H9 (cell line): Measurements from ENCODE around the gene LEMD1. TPM values are rescaled to one million over a fixed set of nuclear protein-coding genes. Genes with fewer than 3 reads are reported as not detected.

Experiments used
- DNase-seq: peaks from one replicate; pipeline ENCODE4 v3.0.0-alpha.2; 2017
- H2AFZ ChIP-seq: one replicate; pipeline ENCODE4 v1.6.1; 2013; ENCODE audit warnings: mild to moderate bottlenecking, low read length, control low read depth, moderate library complexity
- H2AK5ac ChIP-seq: 2 replicates; pipeline ENCODE4 v1.6.1; 2013; ENCODE audit warnings: low read length, control low read depth, mixed read lengths; ENCODE audit not compliant: insufficient read length
- H2BK120ac ChIP-seq: one replicate; pipeline ENCODE4 v1.6.1; 2013; ENCODE audit warnings: low read depth, mild to moderate bottlenecking, low read length, control low read depth, inconsistent platforms; ENCODE audit not compliant: poor library complexity, severe bottlenecking
- H2BK12ac ChIP-seq: 2 replicates; pipeline ENCODE4 v1.6.1; 2013; ENCODE audit warnings: low read length, control low read depth, mixed read lengths, low read depth; ENCODE audit not compliant: insufficient read length
- H2BK15ac ChIP-seq: 2 replicates; pipeline ENCODE4 v1.6.1; 2013; ENCODE audit warnings: low read depth, low read length, control low read depth
- H2BK20ac ChIP-seq: one replicate; pipeline ENCODE4 v1.6.1; 2013; ENCODE audit warnings: low read depth, mild to moderate bottlenecking, low read length, control low read depth, inconsistent platforms; ENCODE audit not compliant: poor library complexity, severe bottlenecking
- H2BK5ac ChIP-seq: 2 replicates; pipeline ENCODE4 v1.6.1; 2013; ENCODE audit warnings: low read length, control low read depth, mixed read lengths; ENCODE audit not compliant: insufficient read length
- H3K14ac ChIP-seq: 2 replicates; pipeline ENCODE4 v1.6.1; 2013; ENCODE audit warnings: low read length, control low read depth; ENCODE audit not compliant: insufficient read depth
- H3K18ac ChIP-seq: 2 replicates; pipeline ENCODE4 v1.6.1; 2013; ENCODE audit warnings: low read depth, mild to moderate bottlenecking, mixed read lengths, low read length, control low read depth; ENCODE audit not compliant: insufficient read length
- H3K23ac ChIP-seq: 2 replicates; pipeline ENCODE4 v1.6.1; 2013; ENCODE audit warnings: low read length, control low read depth, mixed read lengths, low read depth; ENCODE audit not compliant: insufficient read length
- H3K23me2 ChIP-seq: 2 replicates; pipeline ENCODE4 v1.6.1; 2013; ENCODE audit warnings: low read depth, mild to moderate bottlenecking, mixed read lengths, low read length, control low read depth; ENCODE audit not compliant: insufficient read length, poor library complexity, severe bottlenecking
- H3K27ac ChIP-seq: 2 replicates; pipeline ENCODE4 v1.5.1; 2013; ENCODE audit warnings: low read length, control low read depth, mixed read lengths, low read depth; ENCODE audit not compliant: insufficient read length
- H3K27me3 ChIP-seq: 2 replicates; pipeline ENCODE4 v1.6.1; 2013; ENCODE audit warnings: low read length, control low read depth, inconsistent platforms; ENCODE audit not compliant: insufficient read depth
- H3K4ac ChIP-seq: 2 replicates; pipeline ENCODE4 v1.6.1; 2013; ENCODE audit warnings: low read depth, mild to moderate bottlenecking, control low read depth, inconsistent platforms, low read length, moderate library complexity
- H3K4me1 ChIP-seq: 2 replicates; pipeline ENCODE4 v1.6.1; 2013; ENCODE audit warnings: low read length, control low read depth, inconsistent platforms; ENCODE audit not compliant: insufficient read depth
- H3K4me2 ChIP-seq: 2 replicates; pipeline ENCODE4 v1.6.1; 2013; ENCODE audit warnings: low read length, control low read depth, mixed read lengths; ENCODE audit not compliant: insufficient read length, insufficient read depth
- H3K56ac ChIP-seq: 2 replicates; pipeline ENCODE4 v1.6.1; 2013; ENCODE audit warnings: low read depth, mild to moderate bottlenecking, mixed read lengths, low read length, control low read depth; ENCODE audit not compliant: insufficient read length
- H3K79me1 ChIP-seq: 2 replicates; pipeline ENCODE4 v1.6.1; 2013; ENCODE audit warnings: low read depth, mild to moderate bottlenecking, moderate library complexity, low read length, control low read depth, inconsistent platforms; ENCODE audit not compliant: insufficient read depth, poor library complexity, severe bottlenecking
- H3K79me2 ChIP-seq: 2 replicates; pipeline ENCODE4 v1.6.1; 2013; ENCODE audit warnings: low read length, control low read depth, inconsistent platforms; ENCODE audit not compliant: insufficient read depth
- H3K9ac ChIP-seq: 2 replicates; pipeline ENCODE4 v1.6.1; 2013; ENCODE audit warnings: low read length, control low read depth, mixed read lengths; ENCODE audit not compliant: insufficient read length; ENCODE audit errors: extremely low read depth
- H3K9me3 ChIP-seq: one replicate; pipeline ENCODE4 v1.6.1; 2013; ENCODE audit warnings: low read depth, low read length, inconsistent platforms; ENCODE audit not compliant: control insufficient read depth
- H3T11ph ChIP-seq: one replicate; pipeline ENCODE4 v1.6.1; 2013; ENCODE audit warnings: mild to moderate bottlenecking, low read length, control low read depth, inconsistent platforms
- H4K20me1 ChIP-seq: one replicate; pipeline ENCODE4 v1.6.1; 2013; ENCODE audit not compliant: control insufficient read depth, insufficient read length, insufficient read depth
- H4K5ac ChIP-seq: 2 replicates; pipeline ENCODE4 v1.6.1; 2013; ENCODE audit warnings: low read depth, mild to moderate bottlenecking, mixed read lengths, low read length, control low read depth; ENCODE audit not compliant: insufficient read length
- H4K8ac ChIP-seq: replicated peaks from 2 replicates; pipeline ENCODE4 v1.6.1; 2013; ENCODE audit warnings: low read length, control low read depth, mixed read lengths, low read depth; ENCODE audit not compliant: insufficient read length
- H4K91ac ChIP-seq: 2 replicates; pipeline ENCODE4 v1.6.1; 2013; ENCODE audit warnings: low read depth, mild to moderate bottlenecking, moderate library complexity, mixed read lengths, low read length, control low read depth; ENCODE audit not compliant: insufficient read length
- H3K27ac Mint-ChIP-seq, 3 experiments: 2 replicates in 2 of 3; 3 replicates in 1 of 3; pipeline ENCODE4 v1.8.0; 2020 to 2021; ENCODE audit warnings: mixed read lengths in 3 of 3, mild to moderate bottlenecking in 1 of 3, moderate library complexity in 1 of 3
- H3K27me3 Mint-ChIP-seq: 2 replicates; pipeline ENCODE4 v1.8.0; 2021; ENCODE audit warnings: low read depth, mild to moderate bottlenecking, moderate library complexity, mixed read lengths
- H3K36me3 Mint-ChIP-seq, 3 experiments: 2 replicates in 2 of 3; 3 replicates in 1 of 3; pipeline ENCODE4 v1.8.0; 2020 to 2021; ENCODE audit warnings: low read depth in 3 of 3, mixed read lengths in 3 of 3; ENCODE audit not compliant: insufficient read depth in 1 of 3
- H3K4me1 Mint-ChIP-seq, 2 experiments: 2 replicates each; pipeline ENCODE4 v1.8.0; 2020; ENCODE audit warnings: mixed read lengths in 2 of 2
- H3K4me3 Mint-ChIP-seq, 2 experiments: 2 replicates in 1 of 2; 3 replicates in 1 of 2; pipeline ENCODE4 v1.8.0; 2020 to 2021; ENCODE audit warnings: mild to moderate bottlenecking in 2 of 2, mixed read lengths in 2 of 2, moderate library complexity in 1 of 2
- H3K9me3 Mint-ChIP-seq, 2 experiments: 2 replicates in 1 of 2; 3 replicates in 1 of 2; pipeline ENCODE4 v1.8.0; 2020; ENCODE audit warnings: mild to moderate bottlenecking in 2 of 2, mixed read lengths in 2 of 2, moderate library complexity in 1 of 2
- CTCF ChIP-seq: fragments of 200-600 bp; sonication (generic); conservative IDR thresholded peaks from 3 replicates; pipeline ENCODE4 v1.8.0; 2021; ENCODE audit warnings: antibody characterized with exemption, mild to moderate bottlenecking
- WGBS: extraction: QIAGEN DNeasy Blood & Tissue Kit; methylation state at CpG from one replicate; pipeline ENCODE4 v1.1.7; 2013; ENCODE audit warnings: missing lambda C conversion rate, low lambda C conversion rate, mixed read lengths; ENCODE audit not compliant: insufficient read length; ENCODE audit errors: extremely low coverage; 5-methylcytosine and 5-hydroxymethylcytosine counted together
- total RNA-seq: library from RNA; stranded (reverse); gene quantifications from 2 replicates; pipeline ENCODE4 v1.2.1, GENCODE V29; 2021

Gene LEMD1
- total RNA-seq, 1 experiment from 2014 or later = 11.8 TPM

GRCh38 chr1:205340676-205341075 lies 81.2 kb downstream of the LEMD1 start:
- Histone ChIP-seq H2BK120ac (no peak overlapping the region), H2AK5ac (no peak overlapping the region), H3K9me3 (no peaks in the 10 kb centered on the region), H3K79me2 (no peaks in the 10 kb centered on the region), H3K4me2 (no peak overlapping the region), H4K20me1 (no peaks in the 10 kb centered on the region), H3K79me1 (no peaks in the 10 kb centered on the region), H3K9ac (no peak overlapping the region), H3K56ac (no peak overlapping the region), H3K23ac (no peak overlapping the region), H3K14ac (no peak overlapping the region), H3K27me3 (peaks cover 12% of the 10 kb centered on the region; the same call in 1 of the 2 replicates), H3K23me2 (peaks cover 4% of the 10 kb centered on the region), H3T11ph (no peak overlapping the region), H2BK20ac (no peak overlapping the region), H4K8ac (no peak overlapping the region), H4K5ac (no peak overlapping the region), H3K4ac (no peak overlapping the region), H4K91ac (no peak overlapping the region), H2BK15ac (no peak overlapping the region), H2BK12ac (no peak overlapping the region), H2BK5ac (no peak overlapping the region), H3K27ac (no peak overlapping the region), H3K4me1 (peaks cover 7% of the 10 kb centered on the region), H3K18ac (no peak overlapping the region), H2AFZ (no peak overlapping the region)
- DNase-seq = no peak
- H3K9me3 Mint-ChIP-seq = no peaks in the 10 kb centered on the region
- peaks cover 0 to 2% (median 0%) of the 10 kb centered on the region in 3 experiments; a peak in 2 of 7 replicates for H3K36me3 Mint-ChIP-seq
- no peak overlapping the region for H3K27ac Mint-ChIP-seq
- TF ChIP-seq CTCF = no peak
- no CpG with 5 or more reads among the region's 1 CpG for WGBS
- H3K27me3 Mint-ChIP-seq = peaks cover 62% of the 10 kb centered on the region
- no peak overlapping the region for H3K4me3 Mint-ChIP-seq
- peaks cover 41% of the 10 kb centered on the region in 2 experiments for H3K4me1 Mint-ChIP-seq
